WTC11 (cell line): Measurements from ENCODE around the gene RSBN1L. TPM values are rescaled to one million over a fixed set of nuclear protein-coding genes. Genes with fewer than 3 reads are reported as not detected.

Experiments
- ATF3 ChIP-seq: sonication (generic); formaldehyde crosslinking; conservative IDR thresholded peaks from 2 replicates; pipeline ENCODE4 v1.8.1; 2022; ENCODE audit warnings: mild to moderate bottlenecking, missing genetic modification reagents
- E2F4 ChIP-seq: sonication (generic); formaldehyde crosslinking; IDR thresholded peaks from 2 replicates; pipeline ENCODE4 v1.8.1; 2022; ENCODE audit warnings: low read depth, mild to moderate bottlenecking, moderate library complexity, missing genetic modification reagents, borderline replicate concordance
- HMGXB4 ChIP-seq: sonication (generic); formaldehyde crosslinking; IDR thresholded peaks from 2 replicates; pipeline ENCODE4 v1.8.1; 2023; ENCODE audit warnings: mild to moderate bottlenecking, moderate library complexity, missing genetic modification reagents
- IRF1 ChIP-seq: sonication (generic); formaldehyde crosslinking; IDR thresholded peaks from 2 replicates; pipeline ENCODE4 v1.8.0; 2023; ENCODE audit warnings: missing genetic modification reagents
- NR1H2 ChIP-seq: sonication (generic); formaldehyde crosslinking; IDR thresholded peaks from 2 replicates; pipeline ENCODE4 v1.9.0; 2021; ENCODE audit warnings: mild to moderate bottlenecking, moderate library complexity, missing genetic modification reagents
- total RNA-seq: library from RNA; stranded (reverse); gene quantifications from 3 replicates; pipeline ENCODE4 v1.2.3, GENCODE V29; 2021

The RSBN1L gene
- total RNA-seq, 1 experiment from 2014 or later: 16.8 TPM

- TF ChIP-seq E2F4 (CRISPR knock-in tag) (no peak), IRF1 (CRISPR knock-in tag) (no peak), NR1H2 (CRISPR knock-in tag) (no peak), HMGXB4 (CRISPR knock-in tag) (no peak), ATF3 (CRISPR knock-in tag) (no peak)
- TF ChIP-seq, all 79 proteins: peak for 0
Observed at GRCh38 chr7:77831953-77832352, 135.7 kb downstream of the RSBN1L start (continued).

Other genes starting within 250 kb of the RSBN1L start
- gene PTPN12, start 159.2 kb upstream of the RSBN1L start, total RNA-seq: 92.1 to 102 TPM (median 95.8 TPM) in 3 replicates
- gene TMEM60, start 102.0 kb downstream of the RSBN1L start, total RNA-seq: 21.5 to 23.7 TPM (median 23.4 TPM) in 3 replicates
- 17.9 to 20.1 TPM (median 19.7 TPM) in 3 replicates for gene PHTF2, start 102.3 kb downstream of the RSBN1L start, total RNA-seq